SK-N-SH treated with all-trans-retinoic acid at 6 μM for 48 hours (cell line): ENCODE data around the gene SH3TC2.

ENCODE experiments used
- ARNTL ChIP-seq: fragments of 450-650 bp; formaldehyde crosslinking; IDR thresholded peaks from 2 replicates; pipeline ENCODE4 v1.5.0; 2020; ENCODE audit warnings: low read depth, mild to moderate bottlenecking, moderate library complexity, borderline replicate concordance
- CREB5 ChIP-seq: fragments of 250-450 bp; sonication (Bioruptor Pico); IDR thresholded peaks from 2 replicates; pipeline ENCODE4 v1.5.1; 2020; ENCODE audit warnings: low read depth, mild to moderate bottlenecking, moderate library complexity
- CSDC2 ChIP-seq: fragments of 250-450 bp; sonication (Bioruptor Pico); IDR thresholded peaks from 2 replicates; pipeline ENCODE4 v1.5.0; 2020; ENCODE audit warnings: mild to moderate bottlenecking, moderate library complexity
- PATZ1 ChIP-seq: fragments of 250-450 bp; sonication (Bioruptor Pico); IDR thresholded peaks from 2 replicates; pipeline ENCODE4 v1.8.0; 2020; ENCODE audit warnings: mild to moderate bottlenecking, moderate library complexity, borderline replicate concordance
- RARB ChIP-seq: fragments of 250-450 bp; sonication (Bioruptor Pico); IDR thresholded peaks from 2 replicates; pipeline ENCODE4 v1.8.0; 2021; ENCODE audit warnings: mild to moderate bottlenecking, moderate library complexity
- TOX ChIP-seq: fragments of 250-450 bp; sonication (Bioruptor Pico); IDR thresholded peaks from 2 replicates; pipeline ENCODE4 v1.8.0; 2021; ENCODE audit warnings: mild to moderate bottlenecking, moderate library complexity, borderline replicate concordance
- TSHZ2 ChIP-seq: fragments of 250-450 bp; sonication (Bioruptor Pico); IDR thresholded peaks from 2 replicates; pipeline ENCODE4 v1.5.0; 2020; ENCODE audit warnings: mild to moderate bottlenecking, moderate library complexity
- ZFP3 ChIP-seq: fragments of 250-450 bp; sonication (Bioruptor Pico); IDR thresholded peaks from 2 replicates; pipeline ENCODE4 v1.5.0; 2020; ENCODE audit warnings: mild to moderate bottlenecking, moderate library complexity
- ZNF565 ChIP-seq: fragments of 450-650 bp; formaldehyde crosslinking; conservative IDR thresholded peaks from 2 replicates; pipeline ENCODE4 v1.5.0; 2020; ENCODE audit warnings: low read depth, mild to moderate bottlenecking, moderate library complexity

GRCh38 chr5:148962761-148963324, 100.0 kb downstream of the SH3TC2 start:
- no peak for TF ChIP-seq ZNF565 (CRISPR knock-in tag)
- TF ChIP-seq TSHZ2: no peak
- no peak for TF ChIP-seq TOX (CRISPR knock-in tag)
- TF ChIP-seq RARB (CRISPR knock-in tag): no peak
- no peak for TF ChIP-seq CSDC2 (CRISPR knock-in tag)
- TF ChIP-seq ZFP3: no peak
- no peak for TF ChIP-seq PATZ1 (CRISPR knock-in tag)
- TF ChIP-seq CREB5: no peak
- no peak for TF ChIP-seq ARNTL (CRISPR knock-in tag)
